Rectal smooth muscle tissue (tissue), 1 donor: ENCODE data around the gene TMEM80.
A peak's percentile ranks its signal among the peaks of the same experiment; 100 is the strongest.
"Not testable (repeated sequence)": the region's sequence is repeated elsewhere in the genome, so short reads cannot be mapped to it uniquely, and the experiment has no call there.

Experiments
- H3K27ac ChIP-seq: one replicate; pipeline ENCODE4 v1.7.0; 2013; ENCODE audit warnings: low read depth, low read length, inconsistent platforms
- H3K27me3 ChIP-seq: one replicate; pipeline ENCODE4 v1.7.0; 2013; ENCODE audit warnings: low read length; ENCODE audit not compliant: control insufficient read depth, insufficient read depth
- H3K36me3 ChIP-seq: one replicate; pipeline ENCODE4 v1.7.0; 2013; ENCODE audit warnings: low read length; ENCODE audit not compliant: control insufficient read depth, insufficient read depth
- H3K4me1 ChIP-seq: one replicate; pipeline ENCODE4 v1.7.0; 2013; ENCODE audit warnings: low read length; ENCODE audit not compliant: control insufficient read depth, insufficient read depth
- H3K4me3 ChIP-seq: one replicate; pipeline ENCODE4 v1.7.0; 2013; ENCODE audit warnings: low read length
- H3K9ac ChIP-seq: one replicate; pipeline ENCODE4 v1.7.0; 2013; ENCODE audit warnings: low read length

The TMEM80 gene

GRCh38 chr11:686451-687243, 9.0 kb upstream of the TMEM80 start:
- Histone ChIP-seq H3K4me3 (no peak overlapping the region), H3K27ac (no peak overlapping the region), H3K9ac (no peak overlapping the region), H3K36me3 (peaks cover 17% of the 10 kb centered on the region), H3K4me1 (no peaks in the 10 kb centered on the region), H3K27me3 (no peaks in the 10 kb centered on the region)

GRCh38 chr11:687751-688150, 7.9 kb upstream of the TMEM80 start:
- no peaks in the 10 kb centered on the region for H3K4me1 ChIP-seq
- H3K4me3 ChIP-seq, result no peak overlapping the region
- no peak overlapping the region for H3K9ac ChIP-seq
- no peak overlapping the region for H3K27ac ChIP-seq
- peaks cover 17% of the 10 kb centered on the region for H3K36me3 ChIP-seq
- H3K27me3 ChIP-seq, result no peaks in the 10 kb centered on the region

GRCh38 chr11:688681-689080, 6.9 kb upstream of the TMEM80 start:
- no peak overlapping the region for H3K4me3 ChIP-seq
- H3K36me3 ChIP-seq, result peaks cover 17% of the 10 kb centered on the region

GRCh38 chr11:689625-690024, 6.0 kb upstream of the TMEM80 start:
- Histone ChIP-seq H3K36me3 (peaks cover 16% of the 10 kb centered on the region), H3K27ac (no peak overlapping the region)

More at GRCh38 chr11:688681-689080, 6.9 kb upstream of the TMEM80 start:
- no peaks in the 10 kb centered on the region for H3K27me3 ChIP-seq
- H3K4me1 ChIP-seq, result no peaks in the 10 kb centered on the region
- H3K9ac ChIP-seq, result no peak overlapping the region
- H3K27ac ChIP-seq, result no peak overlapping the region

GRCh38 chr11:690244-690643, 5.4 kb upstream of the TMEM80 start:
- not testable (repeated sequence) for H3K9ac ChIP-seq, H3K4me1 ChIP-seq, H3K27ac ChIP-seq, H3K27me3 ChIP-seq, H3K4me3 ChIP-seq
- H3K36me3 ChIP-seq, result peaks cover 15% of the 10 kb centered on the region

More at GRCh38 chr11:689625-690024, 6.0 kb upstream of the TMEM80 start:
- Histone ChIP-seq H3K27me3 (no peaks in the 10 kb centered on the region), H3K9ac (no peak overlapping the region), H3K4me3 (no peak overlapping the region), H3K4me1 (no peaks in the 10 kb centered on the region)

- Histone ChIP-seq H3K27me3 (no peaks in the 10 kb centered on the region), H3K9ac (peak overlapping the region; percentile 21), H3K36me3 (peaks cover 15% of the 10 kb centered on the region), H3K4me3 (no peak overlapping the region), H3K27ac (no peak overlapping the region), H3K4me1 (no peaks in the 10 kb centered on the region)
Measured at GRCh38 chr11:690738-691633, 4.6 kb upstream of the TMEM80 start.

- Histone ChIP-seq H3K9ac (no peak overlapping the region), H3K27ac (no peak overlapping the region), H3K27me3 (no peaks in the 10 kb centered on the region), H3K4me3 (no peak overlapping the region), H3K36me3 (peaks cover 9% of the 10 kb centered on the region), H3K4me1 (peaks cover under 1% of the 10 kb centered on the region)
Measured at GRCh38 chr11:691710-692590, 3.7 kb upstream of the TMEM80 start.

- Histone ChIP-seq H3K27ac (no peak overlapping the region), H3K9ac (no peak overlapping the region), H3K36me3 (peaks cover 7% of the 10 kb centered on the region), H3K4me1 (peaks cover 6% of the 10 kb centered on the region), H3K27me3 (no peaks in the 10 kb centered on the region), H3K4me3 (no peak overlapping the region)
Measured at GRCh38 chr11:692824-693414, 2.7 kb upstream of the TMEM80 start.

- H3K4me1 ChIP-seq, result peaks cover 6% of the 10 kb centered on the region
- no peak overlapping the region for H3K27ac ChIP-seq
- no peaks in the 10 kb centered on the region for H3K27me3 ChIP-seq
- no peak overlapping the region for H3K9ac ChIP-seq
- H3K36me3 ChIP-seq, result peaks cover 5% of the 10 kb centered on the region
- peak overlapping the region; percentile 27 for H3K4me3 ChIP-seq
Measured at GRCh38 chr11:693415-693831, 2.2 kb upstream of the TMEM80 start.

GRCh38 chr11:693887-694562, 1.6 kb upstream of the TMEM80 start:
- no peak overlapping the region for H3K27ac ChIP-seq
- H3K4me3 ChIP-seq, result peak overlapping the region; percentile 27
- no peak overlapping the region for H3K9ac ChIP-seq
- H3K36me3 ChIP-seq, result peaks cover 4% of the 10 kb centered on the region
- no peaks in the 10 kb centered on the region for H3K27me3 ChIP-seq
- H3K4me1 ChIP-seq, result peaks cover 6% of the 10 kb centered on the region

GRCh38 chr11:694563-695287, 891 bp upstream of the TMEM80 start, which contains the start of gene DEAF1:
TSS of gene DEAF1 (minus strand) at chr11:695222. CDS start at chr11:695047, 175 bp downstream.
- H3K4me1 ChIP-seq, result peaks cover 6% of the 10 kb centered on the region
- no peaks in the 10 kb centered on the region for H3K27me3 ChIP-seq
- peaks cover 1% of the 10 kb centered on the region for H3K36me3 ChIP-seq
- H3K4me3 ChIP-seq, result peak within 1 kb of the TSS; percentile 86
- H3K27ac ChIP-seq, result peak within 1 kb of the TSS; percentile 99
- H3K9ac ChIP-seq, result peak within 1 kb of the TSS; percentile 74
